Caco-2 (cell line): ENCODE results near the gene FNBP1. TPM values are rescaled to one million over a fixed set of nuclear protein-coding genes. Genes with fewer than 3 reads are reported as not detected.

Source experiments
- BruUV-seq: library from RNA; stranded (reverse); fragments of 400-500 nt; replicated peaks from 2 replicates; lab custom pipeline; 2021; lab: Mats Ljungman, UMichigan
- CTCF ChIA-PET: fragments of 300-600 bp; sonication (Branson Sonifier 250); formaldehyde crosslinking; loops from one replicate; lab custom pipeline; 2022; ENCODE audit warnings: antibody characterized with exemption; lab: Charles Lee
- POLR2A ChIA-PET: fragments of 300-600 bp; sonication (Branson Sonifier 250); formaldehyde crosslinking; loops from one replicate; lab custom pipeline; 2022; ENCODE audit warnings: antibody characterized with exemption; lab: Charles Lee
- DNase-seq, 2 experiments: peaks; one replicate each; pipeline versions ENCODE4 v3.0.0 to v3.0.0-alpha.2; 2020 to 2022
- H3K27me3 ChIP-seq: replicated peaks from 2 replicates; pipeline ENCODE4 v1.6.0; 2011; ENCODE audit warnings: low read length; ENCODE audit not compliant: control insufficient read depth, insufficient read depth
- H3K36me3 ChIP-seq: 2 replicates; pipeline ENCODE4 v1.5.1; 2011; ENCODE audit warnings: low read length; ENCODE audit not compliant: control insufficient read depth, insufficient read depth
- H3K4me1 ChIP-seq: fragments of 250-450 bp; sonication (Bioruptor Pico); 2 replicates; pipeline ENCODE4 v1.5.1; 2020; ENCODE audit warnings: mild to moderate bottlenecking
- H3K4me3 ChIP-seq: 2 replicates; pipeline ENCODE4 v1.5.1; 2011; ENCODE audit warnings: low read depth, mild to moderate bottlenecking, control low read depth, low read length
- H3K9me3 ChIP-seq: fragments of 250-450 bp; sonication (Bioruptor Pico); 2 replicates; pipeline ENCODE4 v1.5.1; 2020; ENCODE audit warnings: mild to moderate bottlenecking, moderate library complexity
- H3K27ac Mint-ChIP-seq: one replicate; pipeline ENCODE4 v1.8.0; 2022; ENCODE audit warnings: mixed read lengths; ENCODE audit not compliant: unreplicated experiment
- H3K27me3 Mint-ChIP-seq: one replicate; pipeline ENCODE4 v1.8.0; 2022; ENCODE audit warnings: mixed read lengths; ENCODE audit not compliant: insufficient read depth, unreplicated experiment
- H3K36me3 Mint-ChIP-seq: one replicate; pipeline ENCODE4 v1.8.0; 2022; ENCODE audit warnings: mild to moderate bottlenecking, mixed read lengths; ENCODE audit not compliant: insufficient read depth, unreplicated experiment
- H3K4me1 Mint-ChIP-seq: one replicate; pipeline ENCODE4 v1.8.0; 2022; ENCODE audit warnings: low read depth, mixed read lengths; ENCODE audit not compliant: unreplicated experiment
- H3K4me3 Mint-ChIP-seq: one replicate; pipeline ENCODE4 v1.8.0; 2022; ENCODE audit warnings: mild to moderate bottlenecking, moderate library complexity, mixed read lengths; ENCODE audit not compliant: unreplicated experiment
- H3K9me3 Mint-ChIP-seq: one replicate; pipeline ENCODE4 v1.8.0; 2022; ENCODE audit warnings: mixed read lengths; ENCODE audit not compliant: unreplicated experiment
- intact Hi-C: fragments of 100-400 bp; cut with micrococcal nuclease; formaldehyde crosslinking; loops from one replicate; pipeline ENCODE4 v1.10.0; 2022; ENCODE audit not compliant: unreplicated experiment
- total RNA-seq: library from RNA; stranded (reverse); gene quantifications from 2 replicates; pipeline ENCODE4 v1.2.3, GENCODE V29; 2022
- TF ChIP-seq, protein P1 (sequence below), 2 experiments: fragments of 200-600 bp in 1 of 2; IDR thresholded peaks; 1 replicate in 1 of 2; 2 replicates in 1 of 2; pipeline versions ENCODE4 v1.5.1 to v1.8.0; 2011 to 2022; ENCODE audit warnings: antibody characterized with exemption in 1 of 2, control low read depth in 1 of 2, inconsistent platforms in 1 of 2, low read depth in 1 of 2, low read length in 1 of 2, mild to moderate bottlenecking in 1 of 2, moderate library complexity in 1 of 2; ENCODE audit not compliant: insufficient read depth in 1 of 2, severe bottlenecking in 1 of 2, unreplicated experiment in 1 of 2

FNBP1 gene
- total RNA-seq, 1 experiment from 2014 or later: 33.2 TPM

DNA sequence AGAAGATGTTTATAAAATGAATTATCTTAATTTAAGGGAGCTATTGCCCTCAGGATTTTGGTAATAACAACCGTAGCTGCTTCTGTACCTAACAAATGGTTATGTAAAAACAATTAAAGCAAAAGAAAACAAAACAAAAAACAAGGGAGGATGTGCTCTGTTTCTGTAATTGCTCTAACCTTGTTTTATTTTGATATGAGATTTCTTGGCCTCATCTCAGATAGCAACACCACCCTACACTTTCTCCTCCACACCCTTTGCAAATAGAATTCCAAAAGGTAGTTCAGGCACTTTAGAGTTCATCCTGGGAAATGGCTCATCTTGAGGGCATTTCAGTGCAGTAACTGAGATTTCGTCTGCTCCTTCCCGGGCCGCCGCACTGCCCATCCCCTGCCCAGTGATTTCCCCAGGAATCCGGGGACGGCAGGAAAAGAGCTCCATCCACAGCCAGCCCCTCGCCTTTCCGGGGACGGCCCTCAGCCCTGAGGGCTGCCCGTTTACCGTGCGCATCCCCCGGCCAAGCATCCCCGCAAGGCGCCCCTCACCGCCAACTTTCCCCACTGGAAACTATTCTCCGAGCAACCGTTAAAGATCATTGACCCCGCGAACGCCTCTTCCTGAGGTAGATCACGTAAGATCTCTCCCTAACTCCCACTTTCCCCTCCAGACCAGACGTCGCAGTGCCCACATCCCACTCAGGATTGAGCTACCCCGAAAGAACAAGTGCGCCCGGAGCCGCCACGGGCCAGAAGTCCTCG is 1.2 kb downstream of the FNBP1 start:
- H3K36me3 Mint-ChIP-seq: peaks cover 17% of the 10 kb centered on the region
- H3K27me3 ChIP-seq: no peaks in the 10 kb centered on the region
- TSS peak; percentile 28 for BruUV-seq
- H3K27ac Mint-ChIP-seq: peak overlapping the region; percentile 91
- TF ChIP-seq, protein P1, sequence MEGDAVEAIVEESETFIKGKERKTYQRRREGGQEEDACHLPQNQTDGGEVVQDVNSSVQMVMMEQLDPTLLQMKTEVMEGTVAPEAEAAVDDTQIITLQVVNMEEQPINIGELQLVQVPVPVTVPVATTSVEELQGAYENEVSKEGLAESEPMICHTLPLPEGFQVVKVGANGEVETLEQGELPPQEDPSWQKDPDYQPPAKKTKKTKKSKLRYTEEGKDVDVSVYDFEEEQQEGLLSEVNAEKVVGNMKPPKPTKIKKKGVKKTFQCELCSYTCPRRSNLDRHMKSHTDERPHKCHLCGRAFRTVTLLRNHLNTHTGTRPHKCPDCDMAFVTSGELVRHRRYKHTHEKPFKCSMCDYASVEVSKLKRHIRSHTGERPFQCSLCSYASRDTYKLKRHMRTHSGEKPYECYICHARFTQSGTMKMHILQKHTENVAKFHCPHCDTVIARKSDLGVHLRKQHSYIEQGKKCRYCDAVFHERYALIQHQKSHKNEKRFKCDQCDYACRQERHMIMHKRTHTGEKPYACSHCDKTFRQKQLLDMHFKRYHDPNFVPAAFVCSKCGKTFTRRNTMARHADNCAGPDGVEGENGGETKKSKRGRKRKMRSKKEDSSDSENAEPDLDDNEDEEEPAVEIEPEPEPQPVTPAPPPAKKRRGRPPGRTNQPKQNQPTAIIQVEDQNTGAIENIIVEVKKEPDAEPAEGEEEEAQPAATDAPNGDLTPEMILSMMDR (IDR thresholded peaks at IDR 0.05; ENCODE audit: insufficient read depth in 1 of 2, low read depth in 1 of 2, low read length in 1 of 2, severe bottlenecking in 1 of 2, unreplicated experiment in 1 of 2): no peak
- H3K36me3 ChIP-seq: no peaks in the 10 kb centered on the region
- CTCF ChIA-PET: no interaction called here
- H3K27me3 Mint-ChIP-seq: no peaks in the 10 kb centered on the region
- peak overlapping the region; percentile 87 for H3K4me3 ChIP-seq
- H3K9me3 ChIP-seq: no peaks in the 10 kb centered on the region
- peak overlapping the region; percentile 99 for H3K4me3 Mint-ChIP-seq
- POLR2A ChIA-PET: interaction anchor here (1.1 to 1.9 kb wide), 2 partner anchors 12 to 13 kb away, joined by 5 to 9 read pairs; partner anchors contain the start of gene GPR107
- peak in 1 of 2 experiments; percentile 23 for DNase-seq
- no peaks in the 10 kb centered on the region for H3K9me3 Mint-ChIP-seq
- peaks cover 12% of the 10 kb centered on the region for H3K4me1 ChIP-seq
- intact Hi-C loops: no loop called here
- peaks cover 13% of the 10 kb centered on the region for H3K4me1 Mint-ChIP-seq

DNA sequence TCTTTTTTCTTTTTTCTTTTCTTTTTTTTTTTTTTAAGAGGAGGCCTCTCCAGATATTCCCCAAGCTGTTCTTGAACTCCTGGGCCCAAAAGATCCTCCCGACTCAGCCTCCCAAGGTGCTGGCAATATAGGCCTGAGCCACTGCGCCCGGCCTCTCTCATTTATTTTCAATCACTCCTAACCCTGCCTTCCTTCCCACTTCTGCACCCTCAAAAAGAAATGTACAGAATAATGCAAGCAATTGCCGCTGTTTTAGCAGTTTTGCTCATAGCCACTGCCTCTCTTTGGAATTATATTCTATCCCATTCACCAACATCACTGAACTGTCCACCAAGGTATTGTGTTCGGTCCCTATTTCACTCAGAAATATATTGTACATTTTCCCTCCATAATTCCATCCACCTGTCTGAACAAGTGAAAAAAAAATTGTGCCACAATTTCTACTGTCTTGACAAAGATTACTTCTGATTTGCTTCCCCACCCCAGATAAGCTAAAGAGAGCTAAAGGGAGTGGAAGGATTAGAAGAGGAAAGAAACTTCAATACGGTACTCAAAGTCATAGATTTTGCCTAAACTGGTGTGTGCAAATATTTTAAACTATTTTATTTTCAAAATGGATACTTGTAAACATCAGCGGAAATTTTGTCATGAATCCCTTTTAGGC is 1.9 kb downstream of the FNBP1 start:
- H3K4me1 ChIP-seq: peaks cover 12% of the 10 kb centered on the region
- peak overlapping the region; percentile 99 for H3K4me3 Mint-ChIP-seq
- DNase-seq: no peak
- CTCF ChIA-PET: no interaction called here
- no peaks in the 10 kb centered on the region for H3K9me3 ChIP-seq
- no peaks in the 10 kb centered on the region for H3K27me3 ChIP-seq
- peaks cover 13% of the 10 kb centered on the region for H3K4me1 Mint-ChIP-seq
- no peak overlapping the region for H3K4me3 ChIP-seq
- BruUV-seq: no TSS peak
- H3K9me3 Mint-ChIP-seq: no peaks in the 10 kb centered on the region
- TF ChIP-seq, protein P1 (IDR thresholded peaks at IDR 0.05; ENCODE audit: insufficient read depth in 1 of 2, low read depth in 1 of 2, low read length in 1 of 2, severe bottlenecking in 1 of 2, unreplicated experiment in 1 of 2): no peak
- no peaks in the 10 kb centered on the region for H3K27me3 Mint-ChIP-seq
- no peak overlapping the region for H3K27ac Mint-ChIP-seq
- intact Hi-C loops: loop anchor here (1.0 kb wide), 1 partner anchor 156 kb away; no protein-coding TSS in a partner anchor
- peaks cover 17% of the 10 kb centered on the region for H3K36me3 Mint-ChIP-seq
- no peaks in the 10 kb centered on the region for H3K36me3 ChIP-seq
- POLR2A ChIA-PET: no interaction called here

DNA sequence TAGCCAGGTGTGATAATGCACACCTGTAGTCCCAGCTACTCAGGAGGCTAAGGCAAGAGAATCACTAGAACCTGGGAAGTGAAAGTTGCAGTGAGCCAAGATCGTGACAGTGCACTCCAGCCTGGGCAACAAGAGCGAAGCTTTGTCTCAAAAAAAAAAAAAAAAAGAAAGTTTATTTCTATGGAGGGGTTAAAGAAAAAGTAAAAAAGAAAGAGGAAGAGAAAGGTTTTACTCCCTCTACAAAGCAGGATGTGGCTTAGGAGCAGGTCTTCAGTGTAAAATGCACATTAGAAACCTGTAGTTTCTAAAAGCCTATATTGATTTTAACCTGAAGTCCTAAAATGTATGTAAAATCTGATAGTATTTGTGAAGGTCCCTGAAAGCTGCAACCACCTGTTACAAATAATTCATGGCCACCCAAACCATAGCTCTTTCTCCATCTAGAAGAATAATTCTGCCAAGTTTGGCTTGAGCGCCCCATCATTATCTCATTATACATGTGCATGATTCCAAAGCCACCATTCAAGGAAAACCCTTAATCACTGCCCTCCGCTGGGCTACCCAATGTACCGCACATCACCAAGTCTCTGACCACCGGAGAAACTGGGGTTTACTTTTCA is 3.4 kb downstream of the FNBP1 start:
- Mint-ChIP-seq H3K27me3 (no peaks in the 10 kb centered on the region), H3K27ac (no peak overlapping the region), H3K4me1 (peaks cover 6% of the 10 kb centered on the region), H3K4me3 (no peak overlapping the region), H3K36me3 (peaks cover 17% of the 10 kb centered on the region), H3K9me3 (no peaks in the 10 kb centered on the region)
- Histone ChIP-seq H3K4me3 (no peak overlapping the region), H3K9me3 (no peaks in the 10 kb centered on the region), H3K4me1 (peaks cover 12% of the 10 kb centered on the region), H3K27me3 (no peaks in the 10 kb centered on the region), H3K36me3 (no peaks in the 10 kb centered on the region)
- DNase-seq: peak in 1 of 2 experiments; percentile 20
- BruUV-seq: no TSS peak
- TF ChIP-seq, protein P1 (IDR thresholded peaks at IDR 0.05; ENCODE audit: insufficient read depth in 1 of 2, low read depth in 1 of 2, low read length in 1 of 2, severe bottlenecking in 1 of 2, unreplicated experiment in 1 of 2): no peak
- intact Hi-C loops: loop anchor here (1.0 kb wide), 1 partner anchor 154 kb away; no protein-coding TSS in a partner anchor
- CTCF ChIA-PET: interaction anchor here (0.5 to 0.6 kb wide), 2 partner anchors 29 to 71 kb away, joined by 4 read pairs; no protein-coding TSS in a partner anchor
- POLR2A ChIA-PET: interaction anchor here (0.6 kb wide), 2 partner anchors 17 to 71 kb away, joined by 3 to 4 read pairs; no protein-coding TSS in a partner anchor
